CD4-positive, alpha-beta T cell treated with Interleukin-15 for 4 hours (primary cell): ENCODE data around the gene CASS4.

ENCODE experiments used
- DNase-seq: peaks from one replicate; pipeline ENCODE4 v3.0.0-alpha.2; 2020; ENCODE audit warnings: low spot score

CASS4 gene

GRCh38 chr20:56424931-56425330 lies 12.9 kb downstream of the CASS4 start:
- DNase-seq, result no peak

DNA sequence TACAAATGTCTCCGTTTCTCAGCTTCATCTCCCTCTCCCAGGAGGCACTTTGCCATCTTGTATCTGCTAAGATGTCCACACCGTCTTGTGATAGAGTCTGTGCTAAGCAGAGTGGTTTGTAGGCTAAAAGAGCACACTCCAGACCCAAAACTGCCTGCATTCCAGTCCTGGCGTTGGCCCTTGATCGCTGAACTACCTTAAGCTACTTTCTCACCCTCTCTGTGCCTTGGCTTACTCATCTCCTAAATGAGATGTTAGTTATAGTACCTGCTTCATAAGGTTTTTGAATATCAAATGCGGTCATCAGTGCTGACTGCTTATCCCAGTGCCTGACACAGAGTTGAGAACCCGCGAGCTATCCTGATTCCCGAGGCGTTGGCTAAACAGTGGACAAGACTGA lies 14.0 kb downstream of the CASS4 start:
- DNase-seq, result no peak

DNA sequence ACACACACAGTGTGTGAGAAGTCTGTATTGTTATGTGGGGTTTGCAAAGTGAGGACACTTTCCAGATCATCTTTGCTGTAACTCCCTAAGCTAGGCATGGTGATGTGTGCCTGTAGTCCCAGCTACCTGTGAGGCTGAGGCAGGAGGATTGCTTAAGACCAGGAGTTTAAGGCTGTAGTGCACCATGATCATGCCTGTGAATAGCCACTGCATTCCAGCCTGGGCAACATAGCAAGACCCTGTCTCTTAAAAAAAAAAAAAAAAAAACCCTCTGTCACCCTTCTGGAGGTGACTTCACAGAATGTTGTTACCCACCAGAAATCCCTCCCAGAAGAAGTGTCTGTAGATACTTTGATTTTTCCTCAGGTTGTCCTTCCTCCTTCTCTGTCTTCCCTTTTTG lies 14.9 kb downstream of the CASS4 start:
- DNase-seq, result no peak

DNA sequence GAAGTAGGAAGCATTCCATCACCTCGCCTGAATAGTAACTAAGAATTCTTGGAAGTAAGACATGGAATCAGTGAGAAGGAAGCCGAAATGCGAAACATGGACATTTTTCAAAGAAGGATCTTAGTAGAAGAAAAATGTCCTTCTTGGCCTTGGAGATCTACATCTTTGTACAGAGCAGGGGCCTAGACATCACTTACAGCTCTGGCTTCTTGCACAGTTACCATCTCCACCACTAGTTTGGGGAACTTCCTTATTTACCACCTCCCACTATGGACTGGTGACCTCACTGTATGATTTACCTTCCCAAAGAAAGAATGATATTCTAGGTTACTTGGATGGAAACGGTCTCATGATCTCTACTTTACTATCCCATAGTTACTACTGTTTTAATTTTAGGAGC lies 15.7 kb downstream of the CASS4 start:
- DNase-seq, result no peak

- DNase-seq, result no peak
Measured at GRCh38 chr20:56428410-56428809, 16.4 kb downstream of the CASS4 start.

GRCh38 chr20:56428881-56429280 lies 16.8 kb downstream of the CASS4 start:
- DNase-seq, result no peak

GRCh38 chr20:56429502-56429901 lies 17.4 kb downstream of the CASS4 start:
- DNase-seq, result no peak

GRCh38 chr20:56429941-56430340 lies 17.9 kb downstream of the CASS4 start:
- DNase-seq, result no peak

DNA sequence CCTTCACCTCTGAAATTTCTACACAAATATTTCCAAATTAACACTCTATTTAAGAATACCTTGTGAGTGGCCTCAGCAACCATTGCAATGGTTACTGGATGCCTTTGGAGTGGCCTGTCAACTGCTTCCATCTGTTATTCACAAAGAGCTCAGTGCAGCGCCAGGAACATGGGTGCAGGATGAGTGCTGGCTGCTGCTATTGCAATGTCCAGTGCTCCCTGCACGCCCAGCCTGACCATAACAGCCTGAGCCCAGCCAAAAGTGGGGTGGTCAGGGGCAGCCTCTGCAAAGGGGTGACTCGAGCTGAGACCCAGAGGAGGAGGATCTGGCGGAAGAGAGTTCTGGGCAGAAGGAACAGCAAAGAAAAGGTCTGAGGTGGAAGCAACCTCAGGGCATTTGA lies 18.4 kb downstream of the CASS4 start:
- DNase-seq, result no peak

GRCh38 chr20:56430957-56431356 lies 18.9 kb downstream of the CASS4 start:
- no peak for DNase-seq

GRCh38 chr20:56431471-56431870 lies 19.4 kb downstream of the CASS4 start:
- DNase-seq, result no peak

DNA sequence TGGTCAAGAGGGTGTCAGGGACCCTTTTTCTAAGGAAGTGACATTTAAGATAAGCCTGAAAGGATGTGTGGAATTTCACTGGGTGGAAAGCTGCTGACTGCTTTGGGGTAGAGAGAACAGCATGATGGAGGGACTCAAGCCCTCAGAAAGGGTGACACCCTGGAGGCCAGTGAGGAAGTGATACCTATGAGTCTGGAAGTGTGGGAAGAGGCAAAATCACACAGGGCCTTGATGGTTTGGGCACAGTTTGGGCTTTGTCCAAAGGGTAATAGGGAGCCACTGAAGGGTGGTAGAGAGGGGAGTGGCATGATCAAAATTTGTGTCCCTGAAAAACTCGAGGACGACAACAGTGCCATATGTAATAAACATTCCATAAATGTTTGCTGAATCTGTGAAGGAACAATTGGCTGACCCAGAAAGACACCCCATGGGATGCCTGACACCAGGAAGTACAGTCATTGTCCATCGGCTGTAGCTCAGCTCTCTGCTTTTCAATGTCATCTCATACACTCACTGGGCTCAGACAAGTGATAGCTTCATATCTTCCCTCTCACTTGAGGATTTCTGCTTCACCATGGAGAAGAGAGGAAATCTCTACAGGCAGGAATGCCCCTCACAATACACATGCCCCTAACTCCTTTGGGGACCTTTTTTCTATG lies 21.3 kb downstream of the CASS4 start:
- no peak for DNase-seq

GRCh38 chr20:56433880-56434255 lies 21.8 kb downstream of the CASS4 start:
- peak; percentile 23 for DNase-seq

DNA sequence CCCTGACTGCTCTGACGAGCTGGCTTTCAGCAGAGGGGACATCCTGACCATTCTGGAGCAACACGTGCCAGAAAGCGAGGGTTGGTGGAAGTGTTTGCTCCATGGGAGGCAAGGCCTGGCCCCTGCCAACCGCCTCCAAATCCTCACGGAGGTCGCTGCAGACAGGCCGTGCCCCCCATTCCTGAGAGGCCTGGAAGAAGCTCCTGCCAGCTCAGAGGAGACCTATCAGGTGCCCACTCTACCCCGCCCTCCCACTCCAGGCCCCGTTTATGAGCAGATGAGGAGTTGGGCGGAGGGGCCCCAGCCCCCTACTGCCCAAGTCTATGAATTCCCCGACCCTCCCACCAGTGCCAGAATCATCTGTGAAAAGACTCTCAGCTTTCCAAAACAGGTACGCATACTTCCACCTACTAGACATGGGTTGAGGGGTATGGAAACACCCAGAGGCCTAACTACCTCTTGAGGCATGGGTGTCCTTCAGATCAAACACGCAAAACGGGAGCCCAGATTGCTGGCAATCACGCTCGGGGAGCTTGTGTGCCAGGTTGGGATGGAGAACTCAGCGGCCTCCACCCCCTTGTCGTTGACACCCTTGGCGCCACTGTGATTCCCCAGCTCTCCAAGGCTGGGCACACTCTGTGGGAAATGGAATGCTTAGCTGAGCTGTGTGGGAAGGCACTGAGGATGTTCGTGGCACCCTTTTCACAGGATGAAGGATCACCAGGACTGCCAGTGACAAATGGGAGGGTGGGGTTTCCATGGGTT lies 25.3 kb downstream of the CASS4 start:
- no peak for DNase-seq

GRCh38 chr20:56438284-56438683 lies 26.2 kb downstream of the CASS4 start:
- DNase-seq, result no peak

GRCh38 chr20:56439771-56440291 lies 27.8 kb downstream of the CASS4 start:
- no peak for DNase-seq

- DNase-seq, result peak; percentile 66
Measured at GRCh38 chr20:56440346-56441007, 28.4 kb downstream of the CASS4 start.

- no peak for DNase-seq
Measured at GRCh38 chr20:56442389-56443365, 30.6 kb downstream of the CASS4 start.

- no peak for DNase-seq
Measured at GRCh38 chr20:56443654-56444540, 31.8 kb downstream of the CASS4 start.

DNA sequence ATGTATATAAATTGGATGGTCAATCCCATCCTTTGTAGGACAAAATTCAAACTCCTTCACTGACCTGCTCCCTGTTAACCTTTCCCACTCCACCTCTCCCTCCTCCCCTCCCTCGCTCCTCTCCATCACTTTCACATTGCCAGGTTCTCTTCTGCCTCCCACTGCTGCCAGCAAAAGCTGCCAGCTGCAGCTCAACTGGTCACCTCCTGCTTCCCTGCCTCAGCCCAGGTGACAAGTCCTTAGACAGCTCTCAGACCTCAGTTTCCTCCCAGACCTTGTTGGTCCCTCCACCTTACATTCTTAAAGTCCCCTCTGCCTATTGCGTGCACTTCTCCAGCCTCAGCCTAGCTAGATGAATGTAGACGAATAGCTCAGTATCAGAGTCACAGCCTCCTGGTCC lies 33.1 kb downstream of the CASS4 start:
- DNase-seq, result no peak

GRCh38 chr20:56445540-56445939 lies 33.5 kb downstream of the CASS4 start:
- DNase-seq, result no peak
